Nephron (organoid): ENCODE results near the gene CSGALNACT2.

ENCODE experiments used
- H3K27ac Mint-ChIP-seq, 3 experiments: 2 replicates each; pipeline ENCODE4 v1.8.0; 2020; ENCODE audit warnings: mixed read lengths in 3 of 3, mild to moderate bottlenecking in 2 of 3, moderate library complexity in 1 of 3
- H3K27me3 Mint-ChIP-seq: 2 replicates; pipeline ENCODE4 v1.8.0; 2021; ENCODE audit warnings: low read depth, mild to moderate bottlenecking, moderate library complexity, mixed read lengths
- H3K36me3 Mint-ChIP-seq: 2 replicates; pipeline ENCODE4 v1.8.0; 2020; ENCODE audit warnings: low read depth, mixed read lengths
- H3K4me1 Mint-ChIP-seq: 2 replicates; pipeline ENCODE4 v1.8.0; 2020; ENCODE audit warnings: mixed read lengths
- H3K4me3 Mint-ChIP-seq, 3 experiments: 2 replicates each; pipeline ENCODE4 v1.8.0; 2020; ENCODE audit warnings: mild to moderate bottlenecking in 3 of 3, mixed read lengths in 3 of 3, moderate library complexity in 2 of 3
- H3K9me3 Mint-ChIP-seq: 2 replicates; pipeline ENCODE4 v1.8.0; 2020; ENCODE audit warnings: mixed read lengths
- CTCF ChIP-seq, 3 experiments: fragments of 200-600 bp; sonication (generic); IDR thresholded peaks; one replicate each; pipeline ENCODE4 v1.5.0; 2021; ENCODE audit warnings: antibody characterized with exemption in 3 of 3; ENCODE audit not compliant: unreplicated experiment in 3 of 3

The CSGALNACT2 gene

GRCh38 chr10:43114088-43114742 lies 24.0 kb upstream of the CSGALNACT2 start:
- Mint-ChIP-seq H3K27ac (no peak overlapping the region), H3K36me3 (no peaks in the 10 kb centered on the region), H3K4me3 (no peak overlapping the region), H3K9me3 (no peaks in the 10 kb centered on the region), H3K27me3 (no peaks in the 10 kb centered on the region), H3K4me1 (peaks cover 7% of the 10 kb centered on the region)
- TF ChIP-seq CTCF (IDR thresholded peaks at IDR 0.05; ENCODE audit: unreplicated experiment in 3 of 3) = no peak

- Mint-ChIP-seq H3K36me3 (no peaks in the 10 kb centered on the region), H3K4me1 (peaks cover 7% of the 10 kb centered on the region), H3K9me3 (no peaks in the 10 kb centered on the region), H3K4me3 (no peak overlapping the region), H3K27ac (no peak overlapping the region), H3K27me3 (peaks cover 2% of the 10 kb centered on the region)
- no peak for TF ChIP-seq CTCF (IDR thresholded peaks at IDR 0.05; ENCODE audit: unreplicated experiment in 3 of 3)
These were observed 23.3 kb upstream of the CSGALNACT2 start for GRCh38 chr10:43114743-43115611.

- Mint-ChIP-seq H3K9me3 (no peaks in the 10 kb centered on the region), H3K27me3 (peaks cover 7% of the 10 kb centered on the region), H3K4me1 (peaks cover 6% of the 10 kb centered on the region), H3K27ac (no peak overlapping the region), H3K4me3 (no peak overlapping the region), H3K36me3 (no peaks in the 10 kb centered on the region)
- no peak for TF ChIP-seq CTCF (IDR thresholded peaks at IDR 0.05; ENCODE audit: unreplicated experiment in 3 of 3)
These were observed 22.2 kb upstream of the CSGALNACT2 start for GRCh38 chr10:43115881-43116595.

GRCh38 chr10:43116596-43116995 lies 21.6 kb upstream of the CSGALNACT2 start:
- Mint-ChIP-seq H3K4me3 (no peak overlapping the region), H3K4me1 (peaks cover 12% of the 10 kb centered on the region), H3K36me3 (no peaks in the 10 kb centered on the region), H3K27me3 (peaks cover 7% of the 10 kb centered on the region), H3K27ac (no peak overlapping the region), H3K9me3 (no peaks in the 10 kb centered on the region)
- TF ChIP-seq CTCF (IDR thresholded peaks at IDR 0.05; ENCODE audit: unreplicated experiment in 3 of 3) = no peak

- Mint-ChIP-seq H3K27me3 (peaks cover 7% of the 10 kb centered on the region), H3K9me3 (no peaks in the 10 kb centered on the region), H3K36me3 (no peaks in the 10 kb centered on the region), H3K27ac (no peak overlapping the region), H3K4me1 (peaks cover 16% of the 10 kb centered on the region), H3K4me3 (no peak overlapping the region)
- TF ChIP-seq CTCF (IDR thresholded peaks at IDR 0.05; ENCODE audit: unreplicated experiment in 3 of 3) = no peak
These were observed 21.0 kb upstream of the CSGALNACT2 start for GRCh38 chr10:43117031-43117776.
